HG03175 (cell line): Measurements from ENCODE around the gene KCTD19.
"Not testable (repeated sequence)": the region's sequence is repeated elsewhere in the genome, so short reads cannot be mapped to it uniquely, and the experiment has no call there.

Experiments used
- ATAC-seq: cut with Tn5 transposase; IDR thresholded peaks from one replicate; pipeline ENCODE4 v1.9.1; 2021; ENCODE audit warnings: mild to moderate bottlenecking, moderate library complexity; ENCODE audit not compliant: unreplicated experiment

KCTD19 gene

DNA sequence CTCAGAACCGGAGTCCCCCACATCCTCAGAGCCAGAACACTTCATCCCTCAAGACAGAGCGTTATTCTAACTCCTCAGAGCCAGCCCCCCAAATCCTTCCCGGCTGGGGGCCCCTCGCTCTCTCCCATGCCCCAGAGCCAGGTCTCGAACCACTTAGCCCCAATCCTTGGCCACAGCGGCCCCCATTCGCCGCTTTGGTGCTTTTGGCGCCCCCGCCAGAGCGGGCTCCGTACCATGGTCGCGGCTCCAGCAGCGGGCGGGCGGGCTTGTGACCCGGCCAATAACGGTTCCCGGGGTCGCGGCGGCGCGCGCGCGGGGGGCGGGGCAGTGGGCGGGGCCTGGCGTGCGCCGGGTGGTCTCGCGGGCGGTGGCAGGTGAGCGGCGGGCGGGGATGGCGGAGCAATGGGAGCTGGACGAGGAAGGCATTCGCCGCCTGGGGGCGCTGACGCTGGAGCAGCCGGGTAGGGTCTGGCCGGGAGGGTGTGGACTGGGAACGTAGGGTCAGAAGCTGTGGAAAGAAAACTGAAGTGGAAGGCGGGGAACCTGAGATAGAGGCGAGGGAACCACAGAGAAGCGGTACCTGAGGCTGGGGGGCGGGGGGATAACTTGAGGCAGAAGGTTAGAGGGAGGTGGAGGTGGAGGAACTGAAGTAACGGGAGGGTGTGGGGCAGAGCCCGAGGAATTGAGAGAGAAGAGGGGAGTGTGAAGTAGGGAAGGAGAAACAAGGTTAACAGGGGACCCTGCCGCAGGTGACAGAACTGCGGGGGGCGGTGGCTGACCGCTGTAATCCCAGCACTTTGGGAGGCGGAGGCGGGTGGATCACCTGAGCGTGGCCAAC lies at the start of gene KCTD19, which contains the start of gene LRRC36:
Gene KCTD19 (minus strand): TSS at position 270 of the 838 bp plus-strand sequence. CDS start 34 bp downstream, at position 236.
Gene LRRC36 (plus strand): TSS at position 344 of the 838 bp plus-strand sequence. CDS start 48 bp downstream, at position 392.
- no peak for ATAC-seq

DNA sequence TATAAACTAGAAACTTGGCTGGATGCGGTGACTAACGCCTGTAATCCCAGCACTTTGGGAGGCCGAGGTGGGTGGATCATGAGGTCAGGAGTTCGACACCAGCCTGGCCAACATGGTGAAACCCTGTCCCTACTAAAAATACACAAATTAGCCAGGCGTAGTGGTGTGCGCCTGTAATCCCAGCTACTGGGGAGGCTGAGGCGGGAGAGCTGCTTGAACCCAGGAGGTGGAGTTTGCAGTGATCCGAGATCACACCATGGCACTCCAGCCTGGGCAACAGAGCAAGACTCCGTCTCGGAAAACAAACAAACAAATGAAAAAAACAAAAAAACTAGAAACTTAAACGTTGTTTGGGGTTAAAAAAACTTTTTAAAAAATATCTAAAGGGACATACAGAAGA lies 49.5 kb upstream of the KCTD19 start:
- not testable (repeated sequence) for ATAC-seq

DNA sequence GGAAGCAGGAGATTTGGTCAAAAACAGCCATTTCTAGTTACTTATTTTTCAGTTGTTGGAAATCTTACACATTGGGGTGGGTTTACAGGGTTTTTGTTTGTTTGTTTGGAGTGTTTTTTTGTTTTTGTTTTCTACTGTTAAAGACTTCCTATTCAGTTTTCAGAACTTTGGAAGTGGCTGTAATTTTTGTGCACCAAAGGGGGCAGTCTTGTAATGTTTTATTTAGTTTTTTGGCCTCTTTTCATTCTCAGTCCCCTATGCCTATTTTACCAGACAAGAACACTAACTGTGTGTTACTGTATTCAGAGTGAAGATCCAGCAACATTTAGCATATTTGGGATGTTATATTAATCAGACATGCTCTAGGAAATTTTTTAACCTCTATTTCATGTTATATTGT lies 46.1 kb upstream of the KCTD19 start:
- ATAC-seq = no peak

DNA sequence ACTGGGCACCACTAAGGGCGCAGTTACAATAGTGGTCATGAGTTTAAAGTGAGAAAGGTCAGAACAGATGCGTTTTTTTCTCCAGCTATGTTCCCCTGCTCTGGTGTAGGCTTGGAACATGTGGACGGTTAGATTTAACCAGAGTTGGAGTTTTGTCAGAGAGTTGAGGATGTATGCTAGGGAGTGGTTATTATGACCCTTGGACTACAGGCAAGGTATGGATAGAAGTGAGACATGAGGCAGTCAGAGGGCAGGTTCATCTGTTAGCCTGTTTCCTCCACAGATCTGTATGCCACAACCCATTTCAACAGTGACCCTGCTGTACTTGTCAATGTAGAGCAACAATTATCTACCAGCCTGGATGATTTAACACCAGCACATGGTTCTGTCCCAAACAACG lies 44.1 kb upstream of the KCTD19 start:
- ATAC-seq = no peak

DNA sequence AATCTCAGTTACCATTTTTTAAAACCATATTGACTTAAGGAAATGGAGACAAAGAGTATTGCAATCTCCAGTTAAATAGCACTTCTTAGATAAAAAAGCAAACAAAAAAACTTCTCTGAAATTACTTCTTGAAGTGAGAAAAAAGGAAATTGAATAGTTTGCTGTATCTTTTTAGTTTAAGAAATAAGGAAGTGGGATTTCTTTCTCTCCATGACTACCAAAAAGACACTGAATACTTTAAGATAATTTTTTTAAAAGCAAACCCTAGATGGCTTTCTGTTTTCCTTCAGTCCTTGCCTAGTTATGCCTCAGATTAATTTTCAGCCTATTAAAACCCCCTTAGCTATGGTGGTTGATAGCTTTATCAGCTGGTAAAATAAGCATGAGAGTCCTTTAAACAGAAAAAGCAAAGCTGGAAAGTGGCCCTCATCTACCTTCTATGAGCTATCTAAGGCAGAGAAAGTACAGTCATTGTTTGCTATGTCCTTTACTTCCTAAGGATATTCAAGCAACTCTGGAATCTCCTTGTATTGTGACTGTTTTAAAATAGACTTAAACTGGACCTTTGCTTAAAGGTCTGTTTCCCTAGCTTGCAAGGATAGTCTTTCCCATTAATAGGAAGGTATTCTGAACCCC lies 38.2 kb upstream of the KCTD19 start:
- no peak for ATAC-seq

DNA sequence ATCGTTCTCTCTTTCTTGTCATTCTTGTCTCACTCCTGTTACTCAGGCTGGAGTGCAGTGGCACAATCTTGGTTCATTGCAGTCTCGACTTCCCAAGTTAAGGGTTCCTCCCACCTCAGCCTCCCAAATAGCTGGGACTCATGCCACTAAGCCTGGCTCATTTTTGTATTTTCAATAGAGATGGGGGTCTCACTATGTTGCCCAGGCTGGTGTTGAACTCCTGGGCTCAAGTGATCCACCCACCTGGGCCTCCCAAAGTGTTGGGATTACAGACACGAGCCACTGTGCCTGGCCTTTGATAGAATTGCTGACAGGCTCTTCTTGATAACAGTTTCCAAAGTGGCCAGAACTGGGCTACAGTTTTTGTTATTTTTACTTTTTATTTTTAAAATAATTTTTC lies 34.5 kb upstream of the KCTD19 start:
- ATAC-seq = no peak

DNA sequence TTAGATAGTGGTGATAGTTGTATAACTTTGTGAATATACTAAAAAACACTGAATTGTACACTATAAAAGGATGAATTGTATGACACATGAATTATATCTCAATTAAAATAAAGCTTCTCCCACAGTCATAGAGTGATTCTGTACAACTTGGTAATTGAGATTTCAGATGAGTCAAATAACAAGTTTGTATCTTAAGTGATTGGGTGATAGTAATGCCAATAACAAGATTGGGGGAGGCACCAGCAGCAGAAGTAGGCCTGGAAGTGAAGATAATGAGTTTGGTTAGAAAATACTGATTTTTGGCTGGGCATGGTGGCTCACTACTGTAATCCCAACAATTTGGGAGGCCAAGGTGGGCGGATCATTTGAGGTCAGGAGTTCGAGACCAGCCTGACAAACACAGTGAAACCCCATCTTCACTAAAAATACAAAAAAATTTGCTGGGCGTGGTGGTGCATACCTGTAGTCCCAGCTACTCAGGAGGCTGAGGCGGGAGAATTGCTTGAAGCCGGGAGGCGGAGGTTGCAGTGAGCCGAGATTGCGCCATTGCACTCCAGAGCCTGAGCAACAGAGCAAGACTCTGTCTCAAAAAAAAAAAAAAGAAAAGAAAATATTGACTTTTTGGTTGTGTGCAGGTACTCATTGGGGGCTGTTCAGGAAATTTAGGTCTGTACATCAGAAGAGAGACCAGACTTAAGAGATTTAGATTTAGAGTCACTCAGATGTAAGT lies 33.2 kb upstream of the KCTD19 start:
- ATAC-seq = not testable (repeated sequence)

DNA sequence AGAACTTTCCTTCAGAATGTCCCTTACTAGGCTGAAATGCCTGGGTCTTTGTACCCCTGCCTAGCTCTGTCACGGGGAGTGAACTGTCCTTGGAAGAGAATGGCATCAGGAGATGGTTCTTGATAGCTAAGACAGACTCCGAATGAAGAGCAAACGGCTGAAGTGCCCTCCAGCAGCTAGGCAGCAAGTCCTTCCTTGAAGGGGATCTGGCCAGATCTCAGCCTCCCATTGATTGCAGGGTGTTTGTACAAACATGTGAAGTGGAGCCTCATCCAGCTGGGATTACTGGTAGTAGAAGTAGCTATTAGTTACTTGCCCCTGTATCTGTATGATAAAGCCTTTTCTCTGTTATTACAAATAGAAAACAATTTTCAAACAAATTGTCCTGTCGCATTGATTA lies 31.0 kb upstream of the KCTD19 start:
- no peak for ATAC-seq

DNA sequence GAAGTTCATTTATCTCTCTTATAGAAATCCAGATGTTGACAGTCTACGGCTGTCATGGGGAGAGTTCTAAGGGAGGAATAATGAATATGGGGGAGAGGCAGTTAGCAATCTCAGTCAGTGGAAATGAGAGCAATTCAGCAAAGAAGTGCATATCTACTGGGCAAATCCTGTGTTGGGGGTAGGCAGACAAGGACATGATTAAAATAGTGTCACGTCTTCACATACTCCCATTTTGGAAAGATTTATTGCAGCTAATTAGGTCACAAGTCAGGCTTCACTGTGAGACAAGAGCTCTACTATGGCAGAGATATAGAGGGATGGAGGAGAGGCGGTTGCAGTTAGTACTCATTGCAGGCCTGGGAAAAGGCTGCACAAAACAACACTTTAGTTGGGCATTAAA lies 29.9 kb upstream of the KCTD19 start:
- no peak for ATAC-seq

DNA sequence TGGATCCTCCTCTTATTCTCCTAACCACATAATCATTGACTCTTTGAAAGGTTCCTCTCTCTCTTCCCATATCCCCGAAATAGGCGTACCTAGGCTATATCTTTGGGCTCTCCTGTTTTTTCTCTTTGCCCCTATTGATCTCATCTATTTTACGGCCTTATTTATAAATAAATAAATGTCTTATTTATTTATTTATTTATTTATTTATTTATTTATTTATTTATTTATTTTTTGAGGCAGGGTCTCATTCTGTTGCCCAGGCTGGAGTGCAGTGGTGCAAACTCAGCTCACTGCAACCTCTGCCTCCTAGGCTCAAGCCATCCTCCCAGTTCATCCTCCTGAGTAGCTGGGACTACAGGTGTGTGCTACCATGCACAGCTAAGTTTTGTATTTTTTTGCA lies 25.9 kb upstream of the KCTD19 start:
- not testable (repeated sequence) for ATAC-seq

DNA sequence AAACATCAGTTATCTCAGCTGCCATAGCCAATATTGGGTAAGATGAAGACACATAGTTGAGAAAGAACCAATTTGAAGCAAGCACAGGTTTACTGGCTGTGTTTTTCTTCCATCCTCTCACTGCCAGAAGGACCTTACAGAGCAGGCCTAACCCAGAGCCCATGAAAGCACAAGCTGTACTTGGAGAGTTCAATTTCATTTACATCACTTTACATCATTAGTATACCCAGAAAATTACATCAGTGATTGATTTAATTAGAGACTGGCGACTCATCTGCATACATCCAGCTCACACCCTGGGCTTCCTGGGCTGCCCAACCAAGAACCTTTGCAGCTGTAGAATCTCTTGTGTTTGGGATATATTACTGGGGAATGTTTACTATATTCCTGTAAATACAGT lies 23.8 kb upstream of the KCTD19 start:
- ATAC-seq = no peak

DNA sequence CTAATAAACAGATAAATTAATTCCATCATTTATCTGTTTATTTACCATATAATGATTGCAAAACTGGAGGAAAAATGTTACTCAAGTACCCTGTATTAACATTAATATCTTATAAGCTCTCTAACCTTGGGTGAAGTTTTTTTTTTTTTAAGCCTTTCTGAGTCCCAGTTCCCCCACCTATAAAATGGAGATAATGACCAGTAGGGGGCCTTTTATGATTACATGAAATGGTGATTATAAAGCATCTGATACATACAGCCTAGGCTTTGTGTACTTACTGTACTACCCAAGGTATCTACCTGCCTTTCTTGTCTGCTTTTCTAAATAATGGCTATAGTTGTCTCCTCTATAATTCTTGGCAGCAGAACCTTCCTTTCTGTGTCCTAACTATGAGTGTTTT lies 22.6 kb upstream of the KCTD19 start:
- ATAC-seq = no peak

DNA sequence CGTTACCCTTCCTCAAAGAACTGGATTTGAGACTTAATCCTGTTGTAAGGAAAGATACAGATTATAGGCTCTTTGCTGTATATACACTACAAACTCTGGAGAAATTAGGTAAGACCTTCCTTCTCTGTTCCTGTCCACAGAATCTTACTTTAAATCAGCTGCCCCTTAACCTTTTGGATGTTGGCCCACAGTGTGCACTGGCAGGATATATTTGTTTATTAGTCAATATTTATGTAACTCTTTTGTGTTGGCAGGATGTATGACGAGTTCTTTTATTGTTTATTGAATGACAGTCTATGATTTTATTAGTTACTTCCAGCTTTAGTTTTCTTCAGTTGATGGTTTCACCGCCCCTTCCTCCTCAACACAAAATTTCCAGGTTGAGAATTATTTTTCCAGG lies 19.8 kb upstream of the KCTD19 start:
- ATAC-seq = no peak

DNA sequence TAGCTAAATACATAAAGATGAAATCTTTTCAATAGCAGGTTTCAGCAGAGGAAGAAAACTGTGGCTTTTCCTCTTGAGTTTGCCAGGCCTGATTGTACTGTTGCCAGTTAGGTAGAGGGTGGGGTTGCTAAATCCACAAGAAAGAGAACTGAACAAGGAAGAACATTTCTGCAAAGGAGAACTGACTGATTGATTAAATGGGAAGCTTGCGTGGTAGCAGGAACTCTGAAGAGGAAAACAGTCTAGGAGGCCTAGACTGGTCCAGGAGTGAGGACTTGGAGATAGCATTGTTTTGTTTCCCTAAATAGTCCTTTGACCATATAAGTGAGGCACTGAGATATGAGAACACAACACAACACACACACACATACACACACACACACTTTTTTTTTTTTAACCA lies 18.9 kb upstream of the KCTD19 start:
- no peak for ATAC-seq

DNA sequence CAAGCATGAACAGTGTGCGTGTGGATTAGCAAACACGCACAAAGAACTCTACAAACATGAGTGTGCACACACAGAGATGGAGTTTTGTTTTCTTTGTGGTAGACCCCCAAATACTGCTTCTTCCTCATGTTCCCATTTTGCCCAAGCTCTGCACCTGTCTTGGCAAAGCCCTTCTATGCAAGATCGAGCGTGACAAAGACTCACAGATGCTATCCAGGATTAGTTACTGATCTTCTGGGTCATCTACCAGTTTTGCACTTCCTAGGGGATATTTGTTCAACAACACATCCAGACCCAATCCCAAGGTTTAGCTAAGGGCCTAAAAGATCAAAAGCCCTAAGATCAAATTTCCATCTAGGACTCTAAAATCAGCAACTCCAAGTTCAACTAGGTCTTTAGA lies 16.1 kb upstream of the KCTD19 start:
- no peak for ATAC-seq

DNA sequence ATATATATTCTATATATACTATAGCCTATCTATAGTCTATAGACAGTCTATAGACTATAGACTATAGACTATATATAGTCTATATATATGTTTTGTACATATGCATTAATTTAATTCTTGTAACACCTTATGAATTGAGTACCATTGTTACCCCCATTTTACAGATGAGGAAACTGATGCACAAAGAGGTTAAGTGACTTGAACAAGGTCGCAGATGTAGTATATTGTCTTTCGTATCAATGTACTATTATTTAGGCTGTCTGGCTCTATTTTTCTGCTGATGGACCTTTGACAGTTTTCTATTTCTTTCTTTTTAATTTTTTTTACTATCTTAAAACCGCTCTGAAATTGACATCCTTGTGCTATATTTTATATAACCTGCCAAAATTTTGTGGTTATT lies 14.7 kb upstream of the KCTD19 start:
- no peak for ATAC-seq

DNA sequence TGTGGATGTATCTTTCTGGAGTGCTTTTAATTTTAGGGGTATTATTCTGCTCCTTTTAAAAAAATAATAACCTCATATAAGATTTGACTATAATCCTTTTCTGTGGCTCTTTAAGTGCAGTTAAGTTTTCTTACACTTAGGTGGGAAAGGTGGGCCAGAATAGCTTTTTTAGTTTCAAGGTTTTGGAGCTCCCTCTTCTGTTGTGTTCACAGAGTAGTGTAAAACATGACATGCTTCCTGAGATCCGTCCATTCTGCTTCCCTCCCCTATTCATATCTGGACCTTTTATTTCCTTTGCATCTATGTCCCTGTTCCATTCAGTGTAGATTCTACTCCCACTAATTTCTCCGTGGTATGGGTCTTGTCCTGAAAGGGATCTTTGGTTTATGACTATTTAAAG lies 12.9 kb upstream of the KCTD19 start:
- no peak for ATAC-seq

DNA sequence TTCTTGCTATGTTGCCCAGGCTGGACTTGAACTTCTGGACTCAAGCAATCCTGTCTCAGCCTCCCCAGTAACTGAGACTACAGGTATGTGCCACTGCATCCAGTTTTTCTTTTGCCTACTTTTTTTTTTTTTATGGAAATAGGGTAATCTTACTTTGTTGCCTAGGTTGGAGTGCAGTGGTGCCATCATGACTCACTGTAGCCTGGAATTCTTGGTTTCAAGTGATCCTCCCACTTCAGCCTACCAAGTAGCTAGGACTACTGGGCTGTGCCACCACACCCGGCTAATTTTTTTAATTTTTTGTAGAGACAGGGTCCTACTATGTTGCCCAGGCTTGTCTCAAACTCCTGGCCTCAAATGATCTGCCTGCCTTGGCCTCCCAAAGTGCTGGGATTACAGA lies 10.1 kb upstream of the KCTD19 start:
- no peak for ATAC-seq

DNA sequence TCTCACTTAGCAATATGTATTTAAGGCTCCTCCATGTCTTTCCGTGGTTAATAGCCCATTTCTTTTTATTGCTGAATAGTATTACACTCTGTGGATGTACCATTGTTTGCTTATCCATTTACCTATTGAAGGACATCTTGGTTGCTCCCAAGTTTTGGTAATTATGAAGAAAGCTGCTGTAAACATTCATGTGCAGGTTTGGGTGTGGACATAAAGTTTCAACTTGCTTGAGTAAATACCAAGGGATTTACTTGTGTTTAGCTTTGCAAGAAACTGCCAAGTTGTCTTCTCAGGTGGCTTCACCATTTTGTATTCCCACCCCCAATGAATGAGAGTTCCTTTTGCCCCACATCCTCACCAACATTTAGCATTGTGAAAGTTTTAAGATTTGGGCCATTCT lies 9.6 kb upstream of the KCTD19 start:
- ATAC-seq = no peak

DNA sequence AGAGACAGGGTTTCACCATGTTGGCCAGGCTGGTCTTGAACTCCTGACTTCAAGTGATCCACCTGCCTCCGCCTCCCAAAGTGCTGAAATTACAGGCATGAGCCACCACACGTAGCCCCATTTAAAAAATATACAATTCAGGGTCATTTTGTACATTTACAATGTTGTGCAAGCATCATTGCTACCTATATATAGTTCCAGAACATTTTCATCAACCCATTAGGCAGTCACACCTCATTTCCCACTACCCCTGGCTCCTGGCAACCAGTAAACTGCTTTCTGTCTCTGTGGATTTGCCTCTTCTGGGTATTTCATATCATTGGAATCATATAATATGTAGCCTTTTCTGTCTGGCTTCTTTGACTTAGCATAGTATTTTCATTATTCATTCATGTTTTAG lies 6.8 kb upstream of the KCTD19 start:
- no peak for ATAC-seq

DNA sequence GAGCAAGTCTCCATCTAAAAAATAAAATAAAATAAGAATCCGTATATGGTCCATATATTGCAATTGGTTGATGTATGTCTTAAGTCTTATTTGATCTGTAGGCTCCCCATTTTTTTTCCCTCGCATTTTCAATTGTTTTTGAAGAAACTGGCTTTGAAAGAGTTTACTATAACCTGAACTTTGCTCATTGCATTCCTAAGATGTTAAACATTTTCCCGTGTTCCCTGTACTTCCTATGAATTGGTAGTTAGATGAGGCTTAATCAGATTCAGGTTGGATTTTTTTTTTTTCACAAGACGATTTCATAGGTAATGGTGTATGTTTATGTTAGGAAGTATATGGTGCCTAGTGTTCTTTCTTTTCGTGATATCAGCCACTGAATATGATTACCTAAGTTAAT lies 3.4 kb upstream of the KCTD19 start:
- no peak for ATAC-seq

DNA sequence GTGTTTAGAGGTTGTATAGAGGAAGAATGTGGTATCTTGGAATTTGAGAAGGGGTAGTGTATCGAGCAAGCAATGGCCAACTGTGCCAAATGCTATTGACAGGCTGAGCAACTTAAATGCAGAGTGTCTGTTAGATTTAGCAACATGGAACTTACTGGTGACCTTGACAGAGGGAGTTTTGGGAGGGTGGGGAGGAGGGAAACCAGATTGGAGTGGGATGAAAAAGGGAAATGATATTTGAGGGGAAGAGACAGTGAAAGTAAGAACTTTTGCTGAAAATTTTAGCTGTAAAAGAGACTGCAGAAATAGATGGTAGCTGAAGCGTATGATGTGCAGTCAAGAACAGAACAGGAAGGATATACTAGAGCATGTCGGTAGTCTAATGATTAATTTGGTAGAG lies 1.2 kb upstream of the KCTD19 start:
- no peak for ATAC-seq
